Kidney capillary endothelial cell (primary cell): ENCODE results near the gene PDE6G.
"Not testable (repeated sequence)": the region's sequence is repeated elsewhere in the genome, so short reads cannot be mapped to it uniquely, and the experiment has no call there.

Source experiments
- DNase-seq: peaks from one replicate; pipeline ENCODE4 v3.0.0-alpha.2; 2018; ENCODE audit warnings: low spot score

The PDE6G gene

DNA sequence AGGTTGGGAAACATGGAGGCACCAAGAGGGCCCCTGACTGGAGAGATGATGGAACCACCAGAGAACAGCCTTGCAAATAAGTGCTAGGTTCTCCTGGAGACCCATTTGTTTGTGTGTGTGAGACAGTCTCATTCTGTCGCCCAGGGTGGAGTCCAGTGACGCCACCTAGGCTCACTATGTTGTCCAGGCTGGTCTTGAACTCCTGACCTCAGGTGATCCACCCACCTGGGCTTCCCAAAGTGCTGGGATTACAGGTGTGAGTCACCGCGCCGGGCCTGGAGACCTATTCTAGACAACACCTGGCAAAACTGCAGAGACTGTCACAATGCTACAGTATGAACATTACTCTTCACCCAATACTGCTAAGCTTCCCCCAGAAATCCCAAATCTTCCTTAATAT, 20.9 kb downstream of the PDE6G start:
- DNase-seq: no peak

DNA sequence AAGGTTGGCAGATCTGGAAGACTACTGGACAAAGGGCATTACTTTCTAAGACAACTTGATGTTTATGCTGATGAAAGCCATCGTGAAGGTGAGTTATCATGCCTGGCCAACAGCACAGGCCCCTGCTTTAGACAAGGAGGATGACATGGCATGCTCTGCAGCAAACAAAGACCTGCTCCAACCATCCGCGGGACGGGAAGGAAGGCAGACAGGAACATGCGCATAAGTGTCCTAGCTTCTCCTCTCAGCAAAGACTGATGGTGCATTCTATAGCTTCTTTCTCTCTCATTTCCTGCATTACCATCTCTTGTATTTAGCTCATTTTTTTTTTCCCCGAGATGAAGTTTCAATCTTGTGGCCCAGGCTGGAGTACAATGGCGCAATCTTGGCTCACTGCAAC, 24.9 kb downstream of the PDE6G start:
- no peak for DNase-seq

DNA sequence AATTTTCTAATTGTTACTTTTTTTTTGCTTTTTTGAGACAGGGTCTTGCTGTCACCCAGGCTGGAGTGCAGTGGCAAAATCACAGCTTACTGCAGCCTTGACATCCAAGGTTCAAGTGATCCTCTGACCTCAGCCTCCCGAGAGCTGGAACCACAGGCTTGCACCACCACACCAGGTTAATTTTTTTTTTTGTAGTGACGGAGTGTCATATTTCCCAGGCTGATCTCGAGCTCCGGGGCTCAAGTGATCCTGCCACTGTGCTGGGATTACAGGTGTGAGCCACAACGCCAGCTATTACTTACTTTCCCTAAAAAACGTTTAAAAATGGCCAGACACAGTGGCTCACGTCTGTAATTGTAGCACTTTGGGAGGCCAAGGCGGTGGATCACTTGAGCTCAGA, 26.1 kb downstream of the PDE6G start:
- no peak for DNase-seq

DNA sequence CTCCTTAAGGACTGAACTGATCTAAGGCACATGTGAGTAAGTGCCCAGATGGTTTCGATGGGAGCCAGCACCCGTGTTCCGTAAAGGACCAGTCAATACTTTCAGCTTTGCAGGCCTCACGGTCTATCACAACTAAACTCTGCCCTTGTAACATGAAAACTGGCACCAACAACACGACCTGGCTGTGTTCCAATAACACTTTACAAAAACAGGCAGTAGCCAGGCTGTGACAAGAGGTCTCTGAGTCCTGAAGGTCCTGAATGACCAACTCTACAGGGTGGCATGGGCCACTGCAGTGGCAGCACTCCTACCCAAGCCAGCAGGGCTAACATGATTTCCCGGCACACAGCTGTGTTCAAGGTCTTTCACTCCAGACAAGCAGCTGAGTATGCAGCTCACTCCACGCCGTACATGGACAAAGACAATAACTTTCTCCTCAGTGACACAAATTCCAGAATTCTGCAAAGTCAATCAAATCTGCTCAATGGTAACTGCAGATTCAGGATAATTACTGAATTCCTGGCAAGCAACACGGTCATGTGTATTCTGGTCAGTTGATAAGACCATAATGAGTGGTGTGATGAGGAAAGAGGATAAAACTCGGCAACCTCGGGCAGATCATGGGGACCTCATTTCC, 34.7 kb downstream of the PDE6G start:
- DNase-seq: no peak

DNA sequence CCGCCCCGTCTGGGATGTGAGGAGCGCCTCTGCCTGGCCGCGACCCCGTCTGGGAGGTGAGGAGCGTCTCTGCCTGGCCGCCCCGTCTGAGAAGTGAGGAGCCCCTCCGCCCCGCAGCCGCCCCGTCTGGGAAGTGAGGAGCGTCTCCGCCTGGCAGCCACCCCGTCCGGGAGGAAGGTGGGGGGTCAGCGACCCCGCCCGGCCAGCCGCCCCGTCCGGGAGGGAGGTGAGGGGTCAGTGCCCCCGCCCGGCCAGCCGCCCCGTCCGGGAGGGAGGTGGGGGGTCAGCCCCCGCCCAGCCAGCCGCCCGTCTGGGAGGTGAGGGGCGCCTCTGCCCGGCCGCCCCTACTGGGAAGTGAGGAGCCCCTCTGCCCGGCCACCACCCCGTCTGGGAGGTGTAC, 38.0 kb downstream of the PDE6G start:
- DNase-seq: not testable (repeated sequence)

DNA sequence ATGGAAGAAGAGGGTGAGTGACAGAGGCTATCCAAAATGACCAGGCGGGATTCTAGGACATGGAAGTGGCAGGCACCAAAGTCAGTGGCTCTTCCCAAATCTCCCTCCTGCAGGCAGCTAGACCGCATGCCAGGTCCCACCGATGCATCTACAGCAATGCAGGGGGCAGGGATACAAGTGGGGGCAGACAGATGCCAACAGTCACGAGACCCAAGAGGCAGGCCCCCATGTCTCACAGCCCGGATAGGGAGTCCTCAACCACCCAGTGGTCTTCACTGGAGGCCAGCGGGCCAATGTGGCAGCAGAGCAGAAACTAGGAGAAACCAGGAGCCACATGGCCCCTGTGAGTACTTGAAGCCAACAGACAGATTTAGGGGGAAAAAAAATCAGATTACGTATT, 39.5 kb downstream of the PDE6G start:
- no peak for DNase-seq

DNA sequence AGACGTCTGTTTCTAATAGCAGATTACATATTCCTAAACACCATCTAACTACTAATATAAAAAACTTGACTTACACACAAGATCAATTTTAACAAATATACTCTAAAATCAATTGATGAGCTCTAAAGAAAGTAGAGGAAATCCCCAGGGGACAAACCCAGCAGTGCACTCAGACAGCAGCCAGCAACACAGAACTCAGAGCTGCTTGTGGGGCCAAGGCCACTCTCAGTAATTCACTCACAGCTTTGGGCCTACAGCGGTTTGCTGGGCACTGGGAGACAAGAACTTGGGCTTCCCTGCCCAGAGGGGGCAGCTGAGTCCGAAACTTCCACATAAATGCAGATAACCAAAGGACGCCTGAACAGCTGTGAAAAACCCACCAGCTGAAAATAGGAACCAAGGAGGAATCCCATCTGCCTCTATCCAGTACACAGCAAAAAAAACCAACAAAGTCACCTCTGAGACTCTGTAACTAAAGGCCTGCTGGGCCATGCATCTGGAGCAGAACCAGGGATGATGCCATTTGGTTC, 40.9 kb downstream of the PDE6G start:
- DNase-seq: no peak

DNA sequence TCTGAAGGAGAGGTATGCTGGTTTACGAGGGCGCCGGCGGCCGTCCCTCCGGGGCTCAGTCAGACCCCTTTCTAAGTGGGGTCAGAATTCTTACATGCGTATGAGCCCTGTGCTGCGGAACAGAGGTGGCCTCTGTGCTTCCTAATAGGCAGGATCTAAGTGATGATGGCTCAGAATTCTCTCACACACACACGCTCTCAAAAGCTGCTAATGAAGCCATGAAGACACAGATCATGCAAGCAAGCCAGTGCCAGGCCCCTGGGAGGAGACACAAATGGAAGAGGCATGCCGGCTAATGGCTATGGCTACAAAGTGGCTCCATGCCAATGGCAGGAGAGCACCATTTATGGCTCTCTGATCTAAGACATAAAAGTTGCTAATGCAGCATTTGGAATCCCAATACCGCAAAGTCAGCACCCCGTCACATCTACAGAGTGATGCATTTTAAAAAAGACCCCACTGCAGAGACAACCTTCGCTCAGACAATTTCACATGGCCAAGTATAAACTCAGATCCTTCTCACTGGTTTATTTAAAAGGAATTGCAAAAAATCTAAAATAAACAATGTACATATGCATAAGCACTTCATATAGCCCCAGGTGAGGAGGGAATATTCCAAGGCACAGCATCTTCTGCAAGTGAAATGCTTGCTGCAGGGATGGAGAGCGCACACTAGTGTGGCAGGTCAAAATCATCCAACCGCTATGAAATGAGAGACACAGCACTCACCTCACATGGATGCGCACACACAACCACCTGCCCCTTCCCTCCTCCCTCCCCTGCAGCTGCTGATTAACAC, 44.0 kb downstream of the PDE6G start:
- no peak for DNase-seq

DNA sequence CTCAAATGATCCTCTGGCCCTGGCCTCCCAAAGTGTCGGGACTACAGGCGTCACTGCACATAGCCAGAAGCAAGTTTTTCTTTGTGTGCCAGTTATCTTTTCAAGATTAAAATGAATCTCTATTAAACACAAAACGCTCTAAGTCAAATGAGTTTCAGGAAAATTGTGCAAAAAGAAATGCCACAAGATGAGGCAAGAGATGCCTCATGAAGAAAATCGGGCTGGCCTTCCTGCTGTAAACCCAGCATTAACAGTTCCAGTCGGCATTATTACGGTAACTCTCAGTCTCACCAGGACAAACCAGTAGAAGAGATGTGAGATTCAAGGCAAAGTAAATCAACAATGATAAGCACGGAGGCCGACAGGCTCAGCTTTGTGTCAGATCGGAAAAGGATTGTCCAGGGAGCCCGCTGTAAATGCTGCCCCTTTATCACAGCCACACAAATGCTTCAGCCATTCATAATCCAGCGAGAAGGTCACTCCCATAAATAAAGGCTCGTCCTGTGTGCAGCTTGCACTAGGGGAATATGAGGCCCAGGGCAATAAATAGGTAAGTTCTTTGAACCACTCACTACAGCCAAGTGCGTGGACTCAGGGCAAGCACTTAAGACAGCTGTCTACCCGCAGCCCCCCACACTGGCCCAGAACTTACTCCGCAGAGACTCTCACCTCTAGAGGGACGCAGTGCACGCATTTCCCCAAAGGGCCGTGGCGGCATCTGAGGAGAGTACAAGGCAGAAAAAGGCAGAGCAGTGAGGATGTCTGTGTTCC, 46.6 kb downstream of the PDE6G start:
- DNase-seq: no peak

DNA sequence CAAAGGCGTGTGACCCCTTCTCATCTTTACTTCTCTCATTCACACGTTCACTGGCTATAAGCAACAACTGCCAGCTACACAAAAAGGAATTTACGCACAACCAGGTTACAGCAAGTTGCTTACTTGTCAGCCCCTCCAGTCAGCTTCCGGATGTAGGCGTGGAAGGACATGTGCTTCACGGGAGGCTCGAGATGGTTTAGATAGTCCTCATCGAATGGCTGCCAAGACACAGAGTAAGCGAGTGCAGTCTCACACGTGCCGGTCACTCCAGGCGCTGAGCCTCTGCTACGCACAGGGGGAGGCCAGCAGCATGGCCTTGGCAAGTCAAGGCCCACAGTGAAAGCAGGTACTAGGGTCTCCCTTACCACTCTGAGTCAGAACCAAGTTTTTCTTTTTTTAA, 47.7 kb downstream of the PDE6G start:
- no peak for DNase-seq

DNA sequence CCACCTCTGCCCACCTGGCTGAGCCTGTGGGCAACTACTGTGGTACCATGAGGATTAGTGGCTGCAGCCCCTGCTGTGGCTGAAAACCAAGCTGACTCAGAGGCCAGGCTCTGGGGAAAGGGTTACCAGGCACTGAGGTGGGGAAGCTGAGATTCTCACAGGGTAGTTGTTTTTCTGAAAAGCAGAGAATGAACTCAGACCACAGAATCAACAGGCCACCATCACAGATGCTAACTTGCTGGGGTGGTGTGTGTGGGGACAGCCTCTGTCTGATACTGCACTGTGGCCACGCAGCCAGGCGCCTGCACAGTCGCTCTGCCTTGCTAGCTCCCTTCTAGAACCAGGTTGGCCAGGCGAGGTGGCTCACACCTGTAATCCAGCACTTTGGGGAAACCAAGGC, 48.3 kb downstream of the PDE6G start:
- DNase-seq: no peak

DNA sequence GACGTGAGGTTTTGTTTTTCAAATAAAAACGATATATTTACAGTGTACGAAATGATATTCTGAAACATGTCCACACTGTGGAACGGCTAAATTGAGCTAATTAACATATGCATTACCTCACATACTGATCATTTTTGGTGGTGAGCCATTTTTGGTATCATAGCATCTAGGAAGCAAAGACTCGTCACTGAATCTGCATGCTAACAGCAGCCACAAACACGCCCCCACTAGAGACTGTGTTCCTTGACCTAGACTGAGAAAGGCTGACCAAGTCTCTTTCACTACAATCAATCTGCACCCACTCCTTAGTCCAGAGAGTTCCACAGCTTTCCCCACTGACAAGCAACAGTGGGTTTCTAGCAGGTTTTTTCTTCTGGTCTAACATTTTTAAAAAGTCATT, 48.9 kb downstream of the PDE6G start:
- DNase-seq: no peak

DNA sequence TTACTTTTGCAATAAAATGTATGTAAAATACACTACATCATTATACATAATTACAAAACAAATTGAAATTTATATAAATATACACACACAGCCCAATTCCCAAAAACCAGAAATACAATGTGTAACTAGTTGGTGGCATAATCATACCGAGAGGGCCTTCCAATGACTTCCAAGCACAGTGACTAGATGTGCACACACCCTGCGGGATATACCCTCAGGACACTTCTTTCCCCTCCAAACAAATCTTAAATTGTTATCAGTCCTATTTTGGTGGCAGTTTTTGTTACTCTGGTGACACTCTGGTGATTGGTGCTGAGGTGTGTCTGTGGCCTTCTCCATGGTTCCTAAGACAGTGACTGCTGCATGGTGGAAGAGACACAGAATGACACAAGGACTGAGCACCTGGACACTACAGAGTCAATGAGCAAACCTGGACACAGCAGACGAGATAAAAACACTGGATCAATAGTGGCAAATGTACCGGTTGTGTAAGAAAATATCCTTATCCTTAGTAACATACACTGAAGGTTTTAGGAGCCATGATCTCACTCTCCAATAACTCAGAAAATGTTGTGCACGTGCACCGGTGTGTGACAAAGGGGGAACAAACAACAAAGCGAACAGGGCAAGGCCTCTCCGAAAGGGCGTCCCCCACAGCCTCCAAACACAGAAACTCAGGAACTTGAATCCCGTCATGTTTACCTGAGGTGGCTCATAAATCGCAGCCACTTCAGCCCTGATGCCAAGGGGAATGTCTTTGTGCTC, 52.3 kb downstream of the PDE6G start:
- DNase-seq: no peak

DNA sequence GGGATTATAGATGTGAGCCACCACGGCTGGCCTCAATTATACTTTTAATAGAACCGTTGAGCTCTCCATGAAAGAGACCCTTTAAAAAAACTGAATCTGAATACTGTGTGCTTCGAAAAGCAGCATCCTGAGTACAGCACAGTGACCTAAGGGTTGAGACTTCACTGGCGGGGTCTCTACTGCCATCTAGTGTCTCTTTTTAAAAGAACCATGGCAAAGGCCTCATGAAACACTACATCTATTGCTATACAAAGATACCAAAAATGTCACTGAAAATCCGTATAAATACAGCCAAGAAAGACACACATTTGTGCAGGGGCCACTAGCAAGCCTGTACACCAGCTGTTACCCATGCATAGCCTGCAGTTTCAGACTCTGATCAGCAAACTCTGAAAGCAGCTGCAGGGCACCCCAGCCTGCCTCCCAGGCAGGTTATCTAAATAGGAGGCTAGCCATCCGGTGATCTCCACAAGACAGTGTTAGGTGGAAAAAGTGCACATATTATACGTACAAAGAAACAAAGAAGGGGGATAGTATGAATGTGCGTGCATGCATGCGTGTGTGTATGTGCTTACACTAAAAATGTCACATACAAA, 54.7 kb downstream of the PDE6G start:
- DNase-seq: peak; percentile 80
